Measurements from ENCODE around the gene MPL. TPM values are rescaled to one million over a fixed set of nuclear protein-coding genes. Genes with fewer than 3 reads are reported as not detected.

Gene MPL
- not detected for total RNA-seq

DNA sequence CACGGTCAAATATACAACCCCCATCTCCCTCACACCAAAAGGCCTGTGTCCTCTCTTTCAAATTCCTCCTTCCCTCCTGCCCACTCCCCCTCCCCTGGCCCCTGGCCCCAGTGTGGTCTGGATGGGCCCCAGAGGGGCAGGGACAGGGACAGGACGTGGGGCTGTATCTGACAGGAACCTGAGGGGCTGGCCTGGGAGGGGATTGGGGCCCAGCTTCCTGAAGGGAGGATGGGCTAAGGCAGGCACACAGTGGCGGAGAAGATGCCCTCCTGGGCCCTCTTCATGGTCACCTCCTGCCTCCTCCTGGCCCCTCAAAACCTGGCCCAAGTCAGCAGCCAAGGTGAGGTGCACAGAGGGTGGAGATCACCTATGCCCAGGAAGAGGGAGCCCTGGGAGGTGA is at the start of gene MPL:
Gene MPL, plus strand, starts transcription at position 231 of the 400 bp plus-strand sequence. Its CDS starts 31 bp downstream, at position 262.

DNA sequence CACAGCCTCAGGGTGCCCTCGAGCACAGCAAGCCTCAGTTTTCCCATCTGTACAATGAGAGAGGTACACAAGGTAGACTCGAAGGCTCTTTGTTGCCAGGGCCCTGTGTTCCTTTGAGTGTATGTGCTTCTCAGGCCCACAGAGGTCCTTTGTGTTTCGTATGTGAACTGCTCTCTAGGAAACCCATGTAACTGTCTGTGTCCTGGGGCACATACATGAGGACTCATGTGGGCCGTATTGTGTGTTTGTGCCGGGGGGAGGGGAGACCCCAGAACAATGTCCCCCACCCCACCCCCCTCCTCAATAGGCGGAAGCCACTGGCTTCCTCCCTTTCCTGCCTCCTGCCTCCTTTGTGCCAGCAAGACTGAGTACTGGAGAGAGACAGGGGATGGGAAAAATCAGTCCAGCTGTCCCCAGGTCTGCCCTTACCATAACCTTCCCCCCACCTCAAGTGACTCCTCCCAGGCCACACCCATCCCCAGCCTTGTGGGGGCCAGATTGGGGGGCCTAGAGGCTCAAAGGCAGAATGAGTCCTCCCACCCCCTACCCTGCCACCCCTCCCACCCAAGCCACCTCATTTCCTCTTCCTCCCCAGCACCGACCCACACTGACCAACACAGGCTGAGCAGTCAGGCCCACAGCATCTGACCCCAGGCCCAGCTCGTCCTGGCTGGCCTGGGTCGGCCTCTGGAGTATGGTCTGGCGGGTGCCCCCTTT is 37.1 kb upstream of the MPL start, which contains the start of gene TIE1:
Gene TIE1, plus strand, starts transcription at position 605 of the 717 bp plus-strand sequence. Its CDS starts 90 bp downstream, at position 695.

DNA sequence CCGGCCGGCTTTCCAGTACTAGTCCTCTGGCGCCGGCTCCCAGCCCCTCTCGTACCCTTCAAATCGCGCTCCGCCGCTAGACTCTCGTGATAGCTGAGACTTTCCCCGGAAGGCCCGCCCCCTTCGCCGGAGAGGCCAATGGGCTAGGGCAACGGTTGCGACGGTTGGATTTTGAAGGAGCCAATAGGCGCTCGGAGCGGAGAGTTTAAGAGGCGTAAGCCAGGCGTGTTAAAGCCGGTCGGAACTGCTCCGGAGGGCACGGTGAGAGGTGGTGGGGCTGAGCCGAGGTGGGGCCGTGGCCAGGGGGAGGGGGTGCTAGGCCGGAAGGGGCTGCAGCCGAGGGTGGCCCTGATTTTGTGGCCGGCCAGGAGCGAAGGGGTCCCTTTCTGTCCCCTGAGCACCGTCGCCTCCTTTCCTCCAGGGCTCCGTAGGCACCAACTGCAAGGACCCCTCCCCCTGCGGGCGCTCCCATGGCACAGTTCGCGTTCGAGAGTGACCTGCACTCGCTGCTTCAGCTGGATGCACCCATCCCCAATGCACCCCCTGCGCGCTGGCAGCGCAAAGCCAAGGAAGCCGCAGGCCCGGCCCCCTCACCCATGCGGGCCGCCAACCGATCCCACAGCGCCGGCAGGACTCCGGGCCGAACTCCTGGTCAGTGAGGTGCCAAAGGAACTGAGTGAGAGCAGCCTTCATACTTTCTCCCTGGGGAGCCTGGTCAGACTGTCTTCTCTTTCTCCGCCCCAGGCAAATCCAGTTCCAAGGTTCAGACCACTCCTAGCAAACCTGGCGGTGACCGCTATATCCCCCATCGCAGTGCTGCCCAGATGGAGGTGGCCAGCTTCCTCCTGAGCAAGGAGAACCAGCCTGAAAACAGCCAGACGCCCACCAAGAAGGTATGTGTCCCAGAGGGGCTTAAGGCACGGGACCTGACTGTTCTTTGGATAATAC is 21.4 kb downstream of the MPL start, which contains the start of gene CDC20:
Gene CDC20, plus strand, starts transcription at position 236 of the 948 bp plus-strand sequence. Its CDS starts 235 bp downstream, at position 471.

DNA sequence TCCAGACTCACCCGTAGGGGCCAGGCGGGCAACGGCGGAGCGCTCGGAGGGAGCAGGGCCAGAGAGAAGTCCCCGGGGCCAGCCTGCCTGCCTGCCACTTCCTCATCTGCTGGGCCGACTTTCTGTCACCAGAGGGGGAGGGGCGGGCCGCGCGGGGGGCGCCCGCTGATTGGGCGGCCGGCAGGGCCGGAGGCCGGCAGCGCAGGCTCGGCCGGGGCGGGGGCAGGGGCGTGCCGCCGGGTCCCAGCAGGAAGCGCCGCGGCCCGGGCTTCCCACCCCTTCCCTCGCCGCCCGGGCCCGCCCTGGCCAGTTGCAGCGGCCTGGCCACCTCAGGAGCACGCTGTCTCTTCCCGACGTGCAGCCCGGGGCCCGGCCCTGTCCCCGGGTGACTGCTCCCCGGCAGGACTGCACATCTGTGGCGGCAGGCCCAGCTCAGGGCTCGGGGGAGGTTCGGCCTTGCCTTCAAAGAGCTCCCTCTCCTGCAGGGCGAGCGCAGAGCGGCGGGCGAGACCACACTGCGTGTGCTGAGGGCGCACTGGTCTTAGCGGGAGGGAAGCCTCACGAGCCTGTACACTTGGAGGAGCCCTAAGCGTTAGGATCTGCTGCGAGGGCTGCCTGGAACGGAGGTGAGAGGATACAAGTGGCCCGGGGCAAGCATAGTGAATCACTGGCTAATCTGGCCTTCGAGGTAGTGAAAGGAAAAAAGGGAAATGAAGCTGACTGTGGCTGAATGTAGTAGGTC is 30.5 kb downstream of the MPL start, which contains the start of gene ELOVL1:
Gene ELOVL1, minus strand, starts transcription at position 108 of the 742 bp plus-strand sequence. CDS start 2,402 bp downstream, outside the sequence.

DNA sequence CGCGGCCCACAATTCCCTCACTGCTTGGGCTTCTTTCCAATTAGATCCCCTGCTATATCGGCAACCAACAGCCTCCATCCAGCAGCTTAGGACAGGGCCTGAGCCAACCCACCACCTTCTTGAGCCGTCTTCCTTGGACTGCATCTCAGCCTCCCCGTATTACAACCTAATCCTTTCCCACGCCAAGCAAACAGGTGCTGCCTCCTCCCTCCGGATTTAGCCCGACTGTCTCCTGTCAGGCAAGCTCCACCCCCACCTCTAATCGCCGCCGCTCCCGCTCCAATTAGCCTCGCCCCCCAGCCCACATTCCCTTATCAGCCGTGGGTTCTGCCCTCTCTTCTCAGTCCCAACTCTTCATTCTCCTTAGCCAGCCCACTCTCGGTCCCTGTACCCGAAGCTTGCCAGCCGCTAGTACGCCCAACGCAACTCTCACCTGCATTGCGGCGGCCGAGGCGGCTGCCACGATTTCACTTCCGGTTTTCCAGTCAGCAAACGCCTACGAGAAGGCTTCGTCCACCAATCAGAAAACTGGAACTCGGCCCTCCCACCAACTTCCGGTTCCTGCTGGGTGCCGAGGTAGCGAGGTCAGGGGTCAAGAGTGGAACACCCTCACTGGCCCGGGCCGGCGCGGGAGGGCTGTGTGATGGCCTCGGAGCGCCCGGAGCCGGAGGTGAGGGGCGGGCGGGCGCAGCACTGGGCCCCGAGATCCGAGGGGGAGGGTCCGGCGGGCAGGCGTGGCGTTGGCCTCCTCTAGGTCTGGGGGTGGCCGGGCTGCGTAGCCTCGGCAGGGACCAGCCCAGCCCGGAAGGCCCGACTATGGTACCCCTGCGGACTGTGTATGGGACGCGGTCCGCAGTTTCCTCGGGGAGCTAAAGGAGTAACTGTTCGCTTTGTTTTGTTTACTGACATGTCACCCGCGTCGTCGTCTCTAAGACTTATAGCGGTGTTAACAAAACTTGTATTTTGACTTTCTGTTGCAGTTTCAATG is 52.0 kb downstream of the MPL start, which contains the start of the genes MED8 and SZT2:
Gene MED8, minus strand, starts transcription at position 475 of the 988 bp plus-strand sequence. Its CDS starts 36 bp downstream, at position 439.
Gene SZT2, plus strand, starts transcription at position 574 of the 988 bp plus-strand sequence. Its CDS starts 70 bp downstream, at position 644.

Small RNAs within 50 kb of the gene (microRNA-seq; reads per million reads assigned to microRNA genes)
- 1.5 reads per million for gene MIR6734 (ENCODE audit: borderline microRNAs expressed, borderline replicate concordance)

Other genes with a start within 250 kb of the MPL start
- 10 to 100 TPM; 31.7 to 35.7 TPM for gene EBNA1BP2, start 165.5 kb upstream of the MPL start, total RNA-seq
- gene CFAP57, start 165.5 kb upstream of the MPL start, total RNA-seq = not detected
- gene TMEM125, start 67.8 kb upstream of the MPL start, total RNA-seq = not detected
- not detected for gene C1orf210, start 52.2 kb upstream of the MPL start, total RNA-seq
- gene TIE1, start 36.8 kb upstream of the MPL start, total RNA-seq = not detected
- 10 to 100 TPM; 87.0 to 88.5 TPM for gene CDC20, start 21.2 kb downstream of the MPL start, total RNA-seq
- 10 to 100 TPM; 58.0 to 60.4 TPM for gene ELOVL1, start 30.2 kb downstream of the MPL start, total RNA-seq
- 10 to 100 TPM; 28.6 to 29.1 TPM for gene MED8, start 52.0 kb downstream of the MPL start, total RNA-seq
- gene SZT2, start 52.1 kb downstream of the MPL start, total RNA-seq = 10 to 100 TPM; 64.9 to 71.4 TPM
- gene HYI, start 116.1 kb downstream of the MPL start, total RNA-seq = 10 to 100 TPM; 21.2 to 25.4 TPM
- gene PTPRF, start 193.1 kb downstream of the MPL start, total RNA-seq = 1 to 10 TPM; 1.3 to 2.5 TPM

Data from activated naive CD4-positive, alpha-beta T cell treated with anti-CD3 and anti-CD28 coated beads, Interleukin-2, amount 10 ng/mL, durations not matched to agents 5 hours and 36 hours (primary cell).